ENCODE results near the gene RUNX3.

Gene RUNX3

DNA sequence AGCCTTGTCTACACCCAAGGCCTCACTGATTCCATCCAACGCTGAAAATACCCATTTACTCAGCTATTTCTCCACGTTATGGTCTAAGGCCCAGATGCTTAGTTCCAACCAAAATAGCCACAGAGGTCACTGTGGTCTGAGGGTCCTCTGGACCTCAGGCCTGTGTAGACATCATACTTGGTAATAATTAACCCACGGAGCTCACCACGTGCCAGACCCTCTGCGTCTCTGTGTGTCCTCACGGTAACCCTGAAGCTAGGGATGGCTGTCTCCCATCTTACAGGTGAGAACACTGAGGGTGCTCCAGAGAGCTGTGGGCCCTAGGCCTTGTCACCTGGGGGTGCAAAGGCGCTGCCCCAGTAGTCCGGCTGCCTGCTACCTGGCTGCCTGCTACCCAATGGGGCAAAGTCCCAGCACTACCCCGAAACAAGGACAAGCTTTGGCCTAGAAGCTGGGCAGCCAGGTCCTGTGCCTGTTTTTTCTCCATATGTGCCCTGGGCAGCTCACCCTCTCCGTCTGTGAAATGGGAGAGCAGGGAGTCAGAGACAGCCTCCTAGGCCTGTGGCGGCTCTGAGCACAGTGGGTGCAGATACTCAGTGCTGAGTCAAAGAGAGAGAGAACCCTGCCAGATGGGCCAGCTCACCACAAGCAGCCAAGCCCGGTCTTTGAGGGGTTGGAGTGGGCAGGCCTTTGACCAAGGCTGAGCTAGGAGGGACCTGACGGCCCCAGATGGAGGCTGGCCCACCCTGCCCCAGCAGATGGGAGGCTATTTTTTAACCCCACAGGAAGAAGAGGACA lies 17.0 kb upstream of the RUNX3 start:
- 0 out of 2 replicates have a peak overlapping the region, but pooled peaks have one; percentile 17 for H3K4me3 ChIP-seq (ENCODE audit: low read length)
- H3K4me1 ChIP-seq (ENCODE audit: control insufficient read depth, low read length): peaks cover 25% of the 10 kb centered on the region
- H3K9me2 ChIP-seq (replicated peaks; ENCODE audit: control insufficient read depth, low read length): no peaks in the 10 kb centered on the region
- no peak for TF ChIP-seq EZH2phosphoT487 (IDR thresholded peaks at IDR 0.05; ENCODE audit: borderline replicate concordance, low read length)
- H3K36me3 ChIP-seq (ENCODE audit: control insufficient read depth, low read length): no peaks in the 10 kb centered on the region
- no peaks in the 10 kb centered on the region for H3K27me3 ChIP-seq (ENCODE audit: control insufficient read depth, low read length)
- H3K4me2 ChIP-seq (ENCODE audit: low read length): peak overlapping the region; percentile 53
- no peaks in the 10 kb centered on the region for H3K79me2 ChIP-seq (ENCODE audit: control insufficient read depth, low read length)
- no peak overlapping the region for H3K27ac ChIP-seq (ENCODE audit: low read depth, low read length)
- H4K20me1 ChIP-seq (ENCODE audit: control insufficient read depth, insufficient read depth, low read depth, low read length): no peaks in the 10 kb centered on the region
- no peaks in the 10 kb centered on the region for H3K9me3 ChIP-seq (ENCODE audit: control insufficient read depth, insufficient read depth, low read length)
- peaks cover 6% of the 10 kb centered on the region for H3F3A ChIP-seq (ENCODE audit: control insufficient read depth, insufficient read depth)

DNA sequence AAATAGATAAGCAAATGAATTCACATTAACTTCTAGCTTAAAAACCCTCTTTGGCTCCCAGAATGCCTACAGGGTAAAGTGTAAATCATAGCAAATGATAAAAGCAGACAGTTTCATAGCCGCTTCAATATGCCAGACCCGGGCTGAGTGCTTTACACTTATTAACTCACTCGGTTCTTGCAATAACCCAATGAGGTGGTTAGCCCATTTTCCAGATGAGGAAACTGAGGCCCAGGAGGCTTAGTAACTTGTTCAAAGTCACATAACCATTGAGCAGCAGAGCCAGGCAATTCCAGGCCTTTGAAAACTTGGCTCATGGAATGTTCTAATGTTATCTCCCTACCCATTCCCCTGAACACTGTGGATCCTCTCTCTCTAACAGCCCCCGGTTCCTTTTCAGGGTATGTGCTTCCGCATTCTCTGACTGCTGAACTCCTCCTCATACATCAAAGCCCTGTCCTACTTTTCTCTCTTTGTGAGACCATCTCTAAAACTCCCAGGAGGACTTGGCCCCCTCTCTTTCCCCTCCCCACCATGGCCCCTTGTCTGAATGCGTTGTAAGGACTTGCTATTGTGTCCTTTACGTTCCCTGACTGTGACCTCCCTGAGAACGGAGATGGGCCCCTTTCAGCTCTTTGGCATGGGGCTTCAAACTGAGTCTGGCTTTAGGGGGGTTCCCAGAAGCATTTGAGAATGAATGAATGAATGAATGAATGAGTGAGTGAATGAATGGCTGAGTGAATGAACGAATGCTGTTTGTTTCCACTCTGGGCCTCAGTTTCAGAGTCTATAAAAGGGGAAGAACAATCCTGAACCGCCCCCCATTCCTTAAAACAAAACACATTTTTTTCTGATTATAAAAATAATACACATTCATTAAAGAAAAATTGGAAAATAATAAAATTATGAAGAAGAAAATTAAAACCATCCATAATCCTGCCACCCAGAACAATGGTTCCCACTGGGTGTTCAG lies 15.6 kb upstream of the RUNX3 start:
- H3K4me2 ChIP-seq (ENCODE audit: low read length): no peak overlapping the region
- H3K79me2 ChIP-seq (ENCODE audit: control insufficient read depth, low read length): no peaks in the 10 kb centered on the region
- no peak overlapping the region for H3K4me3 ChIP-seq (ENCODE audit: low read length)
- H3K4me1 ChIP-seq (ENCODE audit: control insufficient read depth, low read length): peaks cover 28% of the 10 kb centered on the region
- H3K9me3 ChIP-seq (ENCODE audit: control insufficient read depth, insufficient read depth, low read length): no peaks in the 10 kb centered on the region
- H3K27me3 ChIP-seq (ENCODE audit: control insufficient read depth, low read length): no peaks in the 10 kb centered on the region
- TF ChIP-seq EZH2phosphoT487 (IDR thresholded peaks at IDR 0.05; ENCODE audit: borderline replicate concordance, low read length): no peak
- TF ChIP-seq, protein P1, sequence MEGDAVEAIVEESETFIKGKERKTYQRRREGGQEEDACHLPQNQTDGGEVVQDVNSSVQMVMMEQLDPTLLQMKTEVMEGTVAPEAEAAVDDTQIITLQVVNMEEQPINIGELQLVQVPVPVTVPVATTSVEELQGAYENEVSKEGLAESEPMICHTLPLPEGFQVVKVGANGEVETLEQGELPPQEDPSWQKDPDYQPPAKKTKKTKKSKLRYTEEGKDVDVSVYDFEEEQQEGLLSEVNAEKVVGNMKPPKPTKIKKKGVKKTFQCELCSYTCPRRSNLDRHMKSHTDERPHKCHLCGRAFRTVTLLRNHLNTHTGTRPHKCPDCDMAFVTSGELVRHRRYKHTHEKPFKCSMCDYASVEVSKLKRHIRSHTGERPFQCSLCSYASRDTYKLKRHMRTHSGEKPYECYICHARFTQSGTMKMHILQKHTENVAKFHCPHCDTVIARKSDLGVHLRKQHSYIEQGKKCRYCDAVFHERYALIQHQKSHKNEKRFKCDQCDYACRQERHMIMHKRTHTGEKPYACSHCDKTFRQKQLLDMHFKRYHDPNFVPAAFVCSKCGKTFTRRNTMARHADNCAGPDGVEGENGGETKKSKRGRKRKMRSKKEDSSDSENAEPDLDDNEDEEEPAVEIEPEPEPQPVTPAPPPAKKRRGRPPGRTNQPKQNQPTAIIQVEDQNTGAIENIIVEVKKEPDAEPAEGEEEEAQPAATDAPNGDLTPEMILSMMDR (IDR thresholded peaks at IDR 0.05; ENCODE audit: low read depth, low read length, poor library complexity, severe bottlenecking): no peak
- H3K36me3 ChIP-seq (ENCODE audit: control insufficient read depth, low read length): no peaks in the 10 kb centered on the region
- no peak overlapping the region for H3K27ac ChIP-seq (ENCODE audit: low read depth, low read length)
- H3F3A ChIP-seq (ENCODE audit: control insufficient read depth, insufficient read depth): no peaks in the 10 kb centered on the region
- no peaks in the 10 kb centered on the region for H4K20me1 ChIP-seq (ENCODE audit: control insufficient read depth, insufficient read depth, low read depth, low read length)
- H3K9me2 ChIP-seq (replicated peaks; ENCODE audit: control insufficient read depth, low read length): no peaks in the 10 kb centered on the region

DNA sequence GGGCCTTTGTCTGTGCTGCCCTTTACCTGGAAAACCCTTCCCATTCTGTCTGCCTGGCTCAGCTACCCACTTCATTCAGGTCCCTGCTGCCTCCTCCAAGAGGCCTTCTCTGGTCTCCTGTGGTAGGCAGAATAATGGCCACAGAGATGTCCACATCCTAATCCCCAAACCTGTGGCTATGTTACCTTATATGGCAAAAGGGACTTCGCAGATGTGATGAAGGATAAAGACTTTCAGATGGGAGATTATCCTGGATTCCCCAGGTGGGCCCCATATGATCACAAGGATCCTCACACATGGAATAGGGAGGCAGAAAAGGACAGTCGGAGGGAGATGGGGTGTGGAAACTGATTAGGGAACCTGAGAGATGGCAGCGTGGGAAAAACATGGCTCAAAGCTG lies 14.2 kb upstream of the RUNX3 start:
- peaks cover 28% of the 10 kb centered on the region for H3K4me1 ChIP-seq (ENCODE audit: control insufficient read depth, low read length)

More for the DNA sequence above, 14.2 kb upstream of the RUNX3 start:
- no peaks in the 10 kb centered on the region for H3K9me2 ChIP-seq (replicated peaks; ENCODE audit: control insufficient read depth, low read length)
- no peaks in the 10 kb centered on the region for H3K9me3 ChIP-seq (ENCODE audit: control insufficient read depth, insufficient read depth, low read length)
- TF ChIP-seq, protein P1 (IDR thresholded peaks at IDR 0.05; ENCODE audit: low read depth, low read length, poor library complexity, severe bottlenecking): no peak
- no peak for TF ChIP-seq EZH2phosphoT487 (IDR thresholded peaks at IDR 0.05; ENCODE audit: borderline replicate concordance, low read length)
- H3K79me2 ChIP-seq (ENCODE audit: control insufficient read depth, low read length): no peaks in the 10 kb centered on the region
- no peaks in the 10 kb centered on the region for H3F3A ChIP-seq (ENCODE audit: control insufficient read depth, insufficient read depth)
- no peak overlapping the region for H3K4me3 ChIP-seq (ENCODE audit: low read length)
- H3K4me2 ChIP-seq (ENCODE audit: low read length): no peak overlapping the region
- H3K36me3 ChIP-seq (ENCODE audit: control insufficient read depth, low read length): no peaks in the 10 kb centered on the region
- H3K27me3 ChIP-seq (ENCODE audit: control insufficient read depth, low read length): no peaks in the 10 kb centered on the region
- H3K27ac ChIP-seq (ENCODE audit: low read depth, low read length): no peak overlapping the region
- H4K20me1 ChIP-seq (ENCODE audit: control insufficient read depth, insufficient read depth, low read depth, low read length): no peaks in the 10 kb centered on the region
